GM19397 (cell line): ENCODE data around the gene KLHL40.

Experiments
- ATAC-seq: cut with Tn5 transposase; IDR thresholded peaks from one replicate; pipeline ENCODE4 v1.9.1; 2021; ENCODE audit warnings: mild to moderate bottlenecking, moderate library complexity; ENCODE audit not compliant: unreplicated experiment

Gene KLHL40

DNA sequence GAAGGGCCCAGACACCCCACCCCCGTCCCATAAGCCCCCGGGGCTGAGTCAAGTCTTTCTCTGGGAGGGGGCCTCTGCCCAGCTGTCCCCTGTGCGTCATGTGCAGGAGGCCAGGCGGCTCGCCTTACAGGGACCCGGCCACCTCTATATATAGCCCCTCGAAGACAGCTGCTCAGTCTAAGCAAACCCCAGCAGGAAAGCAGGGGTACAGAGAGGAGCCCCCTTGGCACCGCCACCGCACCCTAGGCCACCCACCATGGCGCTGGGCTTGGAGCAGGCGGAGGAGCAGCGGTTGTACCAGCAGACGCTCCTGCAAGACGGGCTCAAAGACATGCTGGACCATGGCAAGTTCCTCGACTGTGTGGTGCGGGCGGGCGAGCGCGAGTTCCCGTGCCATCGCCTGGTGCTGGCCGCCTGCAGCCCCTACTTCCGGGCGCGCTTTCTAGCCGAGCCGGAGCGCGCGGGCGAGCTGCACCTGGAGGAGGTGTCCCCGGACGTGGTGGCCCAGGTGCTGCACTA is at the start of gene KLHL40:
Gene KLHL40, plus strand, starts transcription at position 175 of the 519 bp plus-strand sequence. Its CDS starts 82 bp downstream, at position 257.
- ATAC-seq = no peak

- no peak for ATAC-seq
These were observed 48.3 kb upstream of the KLHL40 start for GRCh38 chr3:42637001-42637400.

DNA sequence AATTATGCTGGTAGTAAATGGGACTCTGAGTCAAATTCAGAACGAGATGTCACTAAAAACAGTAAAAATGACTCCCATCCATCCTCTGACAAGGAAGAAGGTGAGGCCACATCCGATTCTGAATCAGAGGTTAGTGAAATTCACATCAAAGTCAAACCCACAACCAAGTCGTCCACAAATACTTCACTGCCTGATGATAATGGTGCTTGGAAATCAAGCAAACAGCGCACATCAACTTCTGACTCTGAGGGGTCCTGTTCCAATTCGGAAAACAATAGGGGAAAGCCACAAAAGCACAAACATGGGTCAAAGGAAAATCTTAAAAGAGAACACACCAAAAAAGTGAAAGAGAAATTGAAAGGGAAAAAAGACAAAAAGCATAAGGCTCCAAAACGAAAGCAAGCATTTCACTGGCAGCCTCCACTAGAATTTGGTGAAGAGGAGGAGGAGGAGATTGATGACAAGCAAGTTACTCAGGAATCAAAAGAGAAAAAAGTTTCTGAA is 46.9 kb upstream of the KLHL40 start:
- ATAC-seq = no peak

DNA sequence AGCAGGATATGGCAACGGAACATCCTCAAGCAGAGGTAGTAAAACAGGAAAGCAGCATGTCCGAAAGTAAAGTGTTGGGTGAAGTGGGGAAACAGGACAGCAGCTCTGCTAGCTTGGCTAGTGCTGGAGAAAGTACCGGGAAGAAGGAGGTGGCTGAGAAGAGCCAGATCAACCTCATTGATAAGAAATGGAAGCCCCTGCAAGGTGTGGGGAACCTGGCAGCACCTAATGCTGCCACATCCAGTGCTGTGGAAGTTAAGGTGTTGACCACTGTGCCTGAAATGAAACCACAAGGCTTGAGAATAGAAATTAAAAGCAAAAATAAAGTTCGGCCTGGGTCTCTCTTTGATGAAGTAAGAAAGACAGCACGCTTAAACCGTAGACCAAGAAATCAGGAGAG is 46.1 kb upstream of the KLHL40 start:
- ATAC-seq = no peak

DNA sequence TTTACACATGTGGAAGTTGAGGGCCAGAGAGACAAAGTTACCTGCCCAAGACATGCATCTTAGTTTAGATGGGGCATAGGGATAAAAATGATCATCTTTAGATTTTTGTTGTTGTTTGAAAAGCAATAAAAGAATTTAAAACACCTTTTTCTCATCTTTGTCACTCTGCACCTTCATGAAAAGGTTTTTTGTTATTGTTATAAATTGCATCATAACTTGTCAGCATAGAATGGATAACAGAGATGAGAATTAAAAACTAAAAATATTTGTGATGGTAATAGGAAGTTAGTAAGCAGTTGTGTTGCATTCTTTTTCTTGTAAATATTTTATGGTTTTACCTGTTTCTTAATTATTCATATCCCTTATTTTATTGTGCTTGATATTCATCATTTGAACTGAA is 45.2 kb upstream of the KLHL40 start:
- no peak for ATAC-seq

GRCh38 chr3:42640771-42641370 is 44.5 kb upstream of the KLHL40 start:
- no peak for ATAC-seq

DNA sequence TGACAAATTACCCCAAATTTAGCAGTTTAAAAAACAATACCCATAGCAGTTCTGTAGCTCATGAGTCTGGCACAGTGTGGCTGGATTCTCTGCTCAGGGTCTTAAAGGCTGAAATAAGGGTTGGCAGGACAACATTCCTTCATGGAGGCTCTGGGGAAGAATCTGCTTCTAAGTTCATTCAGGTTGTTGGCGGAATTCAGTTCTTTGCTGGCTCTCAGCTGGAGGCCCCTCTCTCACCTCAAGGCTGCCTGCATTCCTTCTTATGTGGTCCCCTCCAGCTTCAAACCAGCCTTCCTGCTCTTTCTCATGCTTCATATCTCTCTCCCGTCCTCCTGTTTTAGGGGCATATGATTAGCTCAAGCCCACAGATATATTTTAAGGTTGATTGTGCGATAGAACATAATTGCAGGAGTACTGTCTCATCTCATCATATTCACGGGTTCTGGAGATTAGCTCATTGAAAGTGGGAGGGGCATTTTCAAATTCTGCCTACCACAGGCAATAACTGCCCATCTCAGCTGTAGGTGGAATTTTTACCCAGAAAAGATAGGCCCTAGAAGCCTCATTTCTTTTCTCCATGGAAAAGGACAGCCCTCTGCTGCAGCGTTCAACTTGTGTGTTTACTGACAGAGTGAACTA is 37.4 kb upstream of the KLHL40 start:
- no peak for ATAC-seq

GRCh38 chr3:42649006-42649405 is 36.3 kb upstream of the KLHL40 start:
- ATAC-seq = no peak

- ATAC-seq = no peak
These were observed 35.6 kb upstream of the KLHL40 start for GRCh38 chr3:42649783-42650182.

DNA sequence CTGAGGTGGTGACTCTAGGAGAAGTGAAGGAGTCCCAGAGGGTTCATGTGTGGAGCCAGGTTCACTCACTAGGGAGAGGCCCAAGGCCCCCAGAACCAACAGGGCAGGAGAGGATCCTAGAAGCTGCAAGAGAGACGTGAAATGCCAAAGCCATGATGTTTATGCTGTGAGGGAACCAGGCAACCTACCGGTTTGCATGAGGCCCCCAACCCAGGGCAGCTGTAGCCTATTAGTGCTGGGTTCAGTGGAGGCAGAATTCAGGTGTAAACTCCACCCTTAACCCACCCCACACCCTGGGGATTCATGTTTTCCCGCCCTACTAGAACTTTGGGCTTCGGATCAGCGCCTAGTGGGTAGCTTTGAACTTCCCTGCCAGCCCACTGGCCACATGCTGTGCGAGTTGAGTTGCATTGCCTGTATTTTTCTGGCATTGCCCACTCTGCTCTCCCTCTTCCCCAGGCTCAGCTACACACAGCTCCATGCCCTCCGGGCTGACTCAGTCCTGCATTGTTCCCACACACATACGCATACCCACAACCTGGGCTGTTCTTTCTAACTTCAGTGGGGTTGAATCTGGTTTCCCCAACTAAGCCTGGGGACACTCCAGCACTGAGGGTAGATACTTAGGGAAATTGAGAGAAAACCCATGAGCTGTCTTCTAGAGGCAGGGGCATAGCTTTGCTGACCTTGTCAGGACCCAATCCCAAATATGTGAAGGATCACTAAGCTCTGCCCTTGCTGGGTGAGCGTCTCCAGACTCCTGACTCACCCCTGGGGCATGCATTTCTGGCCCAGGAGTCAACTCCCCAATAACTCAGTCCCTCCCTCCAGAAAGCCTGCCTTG is 33.9 kb upstream of the KLHL40 start:
- ATAC-seq = no peak

GRCh38 chr3:42652251-42652610 is 33.1 kb upstream of the KLHL40 start:
- peak; percentile 21 for ATAC-seq

GRCh38 chr3:42652611-42653302 is 32.6 kb upstream of the KLHL40 start:
- ATAC-seq = peak; percentile 73

- no peak for ATAC-seq
These were observed 32.1 kb upstream of the KLHL40 start for GRCh38 chr3:42653303-42653559.

DNA sequence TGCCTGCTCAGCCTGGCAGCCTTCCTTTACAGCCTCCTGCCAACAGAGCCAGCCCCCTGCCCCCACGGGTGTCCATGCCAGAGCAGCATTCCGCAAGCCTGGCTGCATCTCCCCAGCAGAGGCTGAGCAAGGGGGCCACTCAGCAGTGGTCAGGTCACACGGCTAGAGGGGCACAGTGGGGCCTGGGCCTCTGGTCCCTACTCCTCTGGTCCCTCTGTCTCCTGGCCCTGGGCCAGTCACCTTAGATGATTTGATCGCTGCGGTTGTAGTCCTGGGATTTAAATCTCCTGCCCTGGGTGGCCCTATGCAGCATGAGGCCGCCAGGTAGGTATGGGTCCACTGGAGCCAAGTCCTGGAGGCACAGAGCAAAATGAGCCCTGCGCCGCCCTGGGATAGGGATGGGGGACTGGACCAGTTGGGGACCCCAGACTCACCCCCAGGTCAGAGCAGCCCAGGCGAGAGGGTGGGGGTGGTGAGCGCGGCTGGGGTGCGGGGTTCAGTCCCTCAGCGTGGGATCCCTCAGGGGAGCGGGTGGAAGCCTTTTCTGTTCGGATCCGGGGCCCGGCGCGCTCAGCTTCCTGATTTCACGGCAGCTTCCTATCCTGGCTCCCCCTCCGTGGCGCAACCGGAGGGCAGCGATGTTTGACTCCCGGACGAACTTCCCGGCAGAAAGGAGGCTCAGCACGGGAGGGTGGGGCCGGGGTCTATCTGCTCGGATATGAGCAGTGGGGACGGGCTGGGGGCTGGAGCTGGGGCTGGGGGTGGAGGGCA is 31.6 kb upstream of the KLHL40 start, which contains the start of gene ZBTB47:
Gene ZBTB47, plus strand, starts transcription at position 138 of the 771 bp plus-strand sequence. CDS start 4,659 bp downstream, outside the sequence.
- no peak for ATAC-seq

- ATAC-seq = no peak
These were observed 30.8 kb upstream of the KLHL40 start for GRCh38 chr3:42654331-42655201.

- ATAC-seq = no peak
These were observed 29.9 kb upstream of the KLHL40 start for GRCh38 chr3:42655331-42655888.

DNA sequence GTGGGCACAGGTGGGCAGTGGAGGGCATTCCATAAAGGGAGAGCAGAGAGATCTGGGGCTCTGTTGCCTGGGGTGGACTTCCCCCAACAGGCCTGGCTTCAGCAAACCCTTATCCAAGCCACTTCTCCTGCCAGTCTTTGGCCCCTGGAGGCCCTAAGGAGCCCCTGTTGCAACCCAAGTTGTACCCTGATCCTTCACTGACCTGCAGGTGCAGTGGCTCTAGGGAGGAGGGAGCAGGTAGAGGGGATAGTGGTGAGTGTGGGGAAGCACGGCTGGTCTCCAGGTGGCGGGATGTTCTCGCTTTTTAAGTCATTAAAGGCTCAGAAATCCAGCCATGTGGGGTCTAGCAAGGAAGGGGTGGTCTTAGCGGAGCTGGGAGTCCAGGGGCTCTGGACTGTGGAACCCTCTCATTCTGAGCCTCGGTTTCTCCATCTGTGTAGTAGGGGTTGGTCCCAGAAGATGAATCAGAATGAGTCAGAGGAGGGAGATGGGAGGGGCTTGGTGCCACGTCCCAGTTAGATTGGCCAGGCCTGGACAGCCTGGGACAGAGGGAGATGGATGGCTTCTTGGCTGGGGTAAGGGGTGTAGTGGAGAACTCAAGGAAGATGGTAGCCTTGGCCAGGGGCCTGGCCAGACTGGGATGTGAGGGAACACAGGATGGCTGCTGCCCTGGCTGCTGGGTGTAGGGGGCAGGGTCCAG is 29.2 kb upstream of the KLHL40 start:
- ATAC-seq = no peak
